NCI-H82 treated with DMSO at 0.1 percent for 48 hours (cell line): ENCODE measurements around the gene TMC5.
"Not testable (repeated sequence)": the region's sequence is repeated elsewhere in the genome, so short reads cannot be mapped to it uniquely, and the experiment has no call there.

Experiments
- DNase-seq: peaks from one replicate; lab custom pipeline; 2025; ENCODE audit not compliant: unreplicated experiment; lab: John Stamatoyannopoulos, UW

The TMC5 gene

GRCh38 chr16:19406891-19407491 lies 10.7 kb upstream of the TMC5 start:
- no peak for DNase-seq

- DNase-seq: no peak
These were observed 7.1 kb upstream of the TMC5 start for GRCh38 chr16:19410435-19411171.

- DNase-seq: no peak
These were observed 6.4 kb upstream of the TMC5 start for GRCh38 chr16:19411298-19411697.

- not testable (repeated sequence) for DNase-seq
These were observed 5.6 kb upstream of the TMC5 start for GRCh38 chr16:19412055-19412454.

GRCh38 chr16:19415461-19415860 lies 2.2 kb upstream of the TMC5 start:
- DNase-seq: no peak

- DNase-seq: no peak
These were observed 1.8 kb upstream of the TMC5 start for GRCh38 chr16:19415918-19416317.

- no peak for DNase-seq
These were observed 517 bp downstream of the TMC5 start for GRCh38 chr16:19418200-19418599.

- no peak for DNase-seq
These were observed 2.0 kb downstream of the TMC5 start for GRCh38 chr16:19419698-19420075.

GRCh38 chr16:19424478-19424877 lies 6.8 kb downstream of the TMC5 start:
- DNase-seq: no peak

- no peak for DNase-seq
These were observed 12.7 kb downstream of the TMC5 start for GRCh38 chr16:19430345-19430744.

GRCh38 chr16:19431636-19432340 lies 14.1 kb downstream of the TMC5 start:
- DNase-seq: no peak

- DNase-seq: no peak
These were observed 14.7 kb downstream of the TMC5 start for GRCh38 chr16:19432429-19432828.

- DNase-seq: no peak
These were observed 16.9 kb downstream of the TMC5 start for GRCh38 chr16:19434584-19434983.

- DNase-seq: no peak
These were observed 18.9 kb downstream of the TMC5 start for GRCh38 chr16:19436540-19436939.

GRCh38 chr16:19437280-19437679 lies 19.6 kb downstream of the TMC5 start:
- no peak for DNase-seq

GRCh38 chr16:19438739-19439138 lies 21.1 kb downstream of the TMC5 start:
- no peak for DNase-seq

- DNase-seq: no peak
These were observed 21.8 kb downstream of the TMC5 start for GRCh38 chr16:19439483-19439882.

GRCh38 chr16:19443659-19444058 lies 26.0 kb downstream of the TMC5 start:
- no peak for DNase-seq

- no peak for DNase-seq
These were observed 28.7 kb downstream of the TMC5 start for GRCh38 chr16:19446300-19446846.

- no peak for DNase-seq
These were observed 29.2 kb downstream of the TMC5 start for GRCh38 chr16:19446886-19447285.

- no peak for DNase-seq
These were observed 32.5 kb downstream of the TMC5 start for GRCh38 chr16:19450186-19450585.
